HFF-Myc (cell line): ENCODE results near the gene FHAD1.

Source experiments
- DNase-seq: peaks from one replicate; pipeline ENCODE4 v3.0.0-alpha.2; 2011; ENCODE audit warnings: low read depth; ENCODE audit errors: extremely low read depth
- H3K4me3 ChIP-seq: replicated peaks from 2 replicates; pipeline ENCODE4 v1.5.1; 2011; ENCODE audit warnings: low read depth, mild to moderate bottlenecking, control low read depth, low read length
- CTCF ChIP-seq: IDR thresholded peaks from 2 replicates; pipeline ENCODE4 v1.5.1; 2012; ENCODE audit warnings: mild to moderate bottlenecking, low read depth, low read length, control low read depth; ENCODE audit errors: missing control alignments

Gene FHAD1

GRCh38 chr1:15391366-15391765 is 144.3 kb downstream of the FHAD1 start:
- DNase-seq, result no peak
- no peak overlapping the region for H3K4me3 ChIP-seq
- no peak for TF ChIP-seq CTCF

- no peak overlapping the region for H3K4me3 ChIP-seq
- no peak for DNase-seq
Measured at GRCh38 chr1:15393475-15394257, 146.6 kb downstream of the FHAD1 start.

GRCh38 chr1:15394258-15394690 is 147.3 kb downstream of the FHAD1 start:
- TF ChIP-seq CTCF, result no peak
- no peak for DNase-seq
- H3K4me3 ChIP-seq, result no peak overlapping the region

More at GRCh38 chr1:15393475-15394257, 146.6 kb downstream of the FHAD1 start:
- TF ChIP-seq CTCF, result no peak

GRCh38 chr1:15397236-15397635 is 150.2 kb downstream of the FHAD1 start:
- no peak overlapping the region for H3K4me3 ChIP-seq
- no peak for TF ChIP-seq CTCF
- no peak for DNase-seq

- TF ChIP-seq CTCF, result no peak
Measured at GRCh38 chr1:15399710-15400109, 152.7 kb downstream of the FHAD1 start.

GRCh38 chr1:15400627-15401026 is 153.6 kb downstream of the FHAD1 start:
- DNase-seq, result no peak
- no peak for TF ChIP-seq CTCF
- H3K4me3 ChIP-seq, result no peak overlapping the region

More at GRCh38 chr1:15399710-15400109, 152.7 kb downstream of the FHAD1 start:
- no peak for DNase-seq
- H3K4me3 ChIP-seq, result no peak overlapping the region
